HepG2 (cell line): ENCODE measurements around the gene TSC22D2. TPM values are rescaled to one million over a fixed set of nuclear protein-coding genes. Genes with fewer than 3 reads are reported as not detected.
"Not testable (repeated sequence)": the region's sequence is repeated elsewhere in the genome, so short reads cannot be mapped to it uniquely, and the experiment has no call there.

Experiments
- ATAC-seq: fragments of 200-7000 bp; cut with Tn5 transposase; 3 replicates; pipeline ENCODE4 v1.9.1; 2020; ENCODE audit warnings: mild to moderate bottlenecking, moderate library complexity
- BruUV-seq: library from RNA; stranded (reverse); fragments of 400-500 nt; replicated peaks from 2 replicates; lab custom pipeline; 2021; lab: Mats Ljungman, UMichigan
- CTCF ChIA-PET: fragments of 300-600 bp; formaldehyde crosslinking; extraction: SDS; loops from one replicate; lab custom pipeline; 2021; ENCODE audit warnings: low total read pairs, inconsistent platforms, low intra/inter-chr PET ratio; lab: Yijun Ruan, JAX
- POLR2A ChIA-PET: fragments of 350-600 bp; sonication (Branson Sonifier 250); formaldehyde crosslinking; loops from one replicate; lab custom pipeline; 2020; ENCODE audit warnings: antibody characterized with exemption, inconsistent platforms; lab: Yijun Ruan, JAX
- DNase-seq: peaks from one replicate; pipeline ENCODE4 v3.0.0-alpha.2; 2015; ENCODE audit warnings: low spot score
- FAIRE-seq: peaks from 3 replicates; lab custom pipeline; 2011; peaks lifted over from hg19 to GRCh38; lab: Jason Lieb, UNC
- H2AFZ ChIP-seq: one replicate; pipeline ENCODE4 v1.6.1; 2011; ENCODE audit warnings: low read length, inconsistent platforms
- H3K27ac ChIP-seq: fragments of 300-600 bp; 3 replicates; pipeline ENCODE4 v1.8.0; 2011; ENCODE audit warnings: mixed run types, mild to moderate bottlenecking, mixed read lengths, low read length, inconsistent platforms; ENCODE audit not compliant: insufficient read depth; ENCODE audit errors: extremely low read length
- H3K27me3 ChIP-seq, 2 experiments: fragments of 200-600 bp in 1 of 2; 2 replicates in 1 of 2; 3 replicates in 1 of 2; pipeline versions ENCODE4 v1.6.0 to v1.8.0; 2011; ENCODE audit warnings: low read length in 2 of 2, mild to moderate bottlenecking in 2 of 2, moderate library complexity in 2 of 2, inconsistent platforms in 1 of 2; ENCODE audit not compliant: insufficient read depth in 2 of 2, control insufficient read depth in 1 of 2
- H3K36me3 ChIP-seq, 2 experiments: fragments of 200-600 bp in 1 of 2; replicated peaks in 1 of 2; 2 replicates in 1 of 2; 3 replicates in 1 of 2; pipeline versions ENCODE4 v1.5.1 to v1.8.0; 2011; ENCODE audit warnings: low read length in 2 of 2, inconsistent platforms in 1 of 2; ENCODE audit not compliant: insufficient read depth in 2 of 2, control insufficient read depth in 1 of 2
- H3K4me1 ChIP-seq: 2 replicates; pipeline ENCODE4 v1.5.1; 2012; ENCODE audit warnings: low read length, inconsistent platforms; ENCODE audit not compliant: insufficient read depth
- H3K4me2 ChIP-seq: 2 replicates; pipeline ENCODE4 v1.6.0; 2011; ENCODE audit warnings: low read depth, low read length, inconsistent platforms
- H3K4me3 ChIP-seq, 3 experiments: fragments of 200-600 bp in 1 of 3; sonication (generic), shearing (Covaris generic) in 1 of 3; replicated peaks in 1 of 3; 2 replicates each; pipeline ENCODE4 v1.5.1; 2011 to 2016; ENCODE audit warnings: low read length in 3 of 3, inconsistent platforms in 2 of 3, low read depth in 2 of 3, mild to moderate bottlenecking in 2 of 3, control low read depth in 1 of 3, mixed read lengths in 1 of 3; ENCODE audit not compliant: insufficient read depth in 1 of 3
- H3K79me2 ChIP-seq: one replicate; pipeline ENCODE4 v1.6.1; 2011; ENCODE audit warnings: low read length, inconsistent platforms; ENCODE audit not compliant: insufficient read depth
- H3K9ac ChIP-seq: 2 replicates; pipeline ENCODE4 v1.6.0; 2011; ENCODE audit warnings: mild to moderate bottlenecking, low read depth, low read length, inconsistent platforms; ENCODE audit not compliant: insufficient read depth
- H3K9me3 ChIP-seq: 2 replicates; pipeline ENCODE4 v1.5.1; 2012; ENCODE audit warnings: mild to moderate bottlenecking, low read length
- H4K20me1 ChIP-seq: 2 replicates; pipeline ENCODE4 v1.6.0; 2011; ENCODE audit warnings: inconsistent platforms, mild to moderate bottlenecking, low read length, moderate library complexity; ENCODE audit not compliant: insufficient read depth
- ATF1 ChIP-seq: IDR thresholded peaks from 2 replicates; pipeline ENCODE4 v1.6.1; 2016; ENCODE audit warnings: mild to moderate bottlenecking, control low read depth
- BRD4 ChIP-seq: sonication (generic); formaldehyde crosslinking; IDR thresholded peaks from 2 replicates; pipeline ENCODE4 v1.4.0; 2020; ENCODE audit warnings: missing genetic modification reagents
- HNRNPH1 ChIP-seq: fragments of 200-400 bp; formaldehyde crosslinking; optimal IDR thresholded peaks from 2 replicates; pipeline ENCODE3; 2017; ENCODE audit warnings: mild to moderate bottlenecking, low read depth, low read length
- MIXL1 ChIP-seq: IDR thresholded peaks from 2 replicates; pipeline ENCODE4 v1.6.1; 2016
- NCOA5 ChIP-seq: sonication (generic); formaldehyde crosslinking; IDR thresholded peaks from 2 replicates; pipeline ENCODE4 v1.4.0; 2020; ENCODE audit warnings: missing genetic modification reagents
- NFYC ChIP-seq: IDR thresholded peaks from 2 replicates; pipeline ENCODE4 v1.6.1; 2016; ENCODE audit warnings: missing genetic modification reagents, missing compliant biosample characterization
- SETDB1 ChIP-seq: sonication (generic); formaldehyde crosslinking; IDR thresholded peaks from 2 replicates; pipeline ENCODE4 v1.5.1; 2020; ENCODE audit warnings: missing genetic modification reagents, mild to moderate bottlenecking, borderline replicate concordance
- SMAD3 ChIP-seq: sonication (generic); formaldehyde crosslinking; IDR thresholded peaks from 2 replicates; pipeline ENCODE4 v1.4.0; 2020; ENCODE audit warnings: missing genetic modification reagents
- U2AF1 ChIP-seq: fragments of 200-400 bp; formaldehyde crosslinking; optimal IDR thresholded peaks from 2 replicates; pipeline ENCODE3; 2017; ENCODE audit warnings: mild to moderate bottlenecking, low read depth, low read length
- ZNF354B ChIP-seq: sonication (generic); formaldehyde crosslinking; IDR thresholded peaks from 2 replicates; pipeline ENCODE4 v1.8.0; 2022; ENCODE audit warnings: mild to moderate bottlenecking, missing genetic modification reagents
- WGBS: methylation state at CpG from one replicate; pipeline ENCODE4 v1.1.6; 2017; ENCODE audit warnings: low lambda C conversion rate; 5-methylcytosine and 5-hydroxymethylcytosine counted together
- in situ Hi-C: cut with HindIII; loops from 2 replicates; pipeline ENCODE4 v1.10.0; 2017; ENCODE audit warnings: low pct_unique_long_range_greater_than_20kb; ENCODE audit not compliant: extremely low pct_ligation_motif_present
- intact Hi-C: fragments of 100-400 bp; cut with micrococcal nuclease; formaldehyde crosslinking; loops from one replicate; pipeline ENCODE4 v1.10.0; 2022; ENCODE audit not compliant: unreplicated experiment
- polyA plus RNA-seq, 8 experiments: library from polyadenylated mRNA; depleted of rRNA in 3 of 8; stranded (reverse) in 7 of 8; unstranded in 1 of 8; fragments of >200 nt; fragmentation: Illumina TruSeq in 4 of 8; extraction: Trizol in 4 of 8; gene quantifications; 2 replicates each; pipeline versions ENCODE4 v1.2.1 to v1.2.3, GENCODE V29; 2011 to 2016; ENCODE audit warnings: low read depth in 4 of 8, missing spikeins in 1 of 8, mixed read lengths in 1 of 8; ENCODE audit not compliant: insufficient read depth in 1 of 8
- total RNA-seq, 5 experiments: library from RNA; depleted of rRNA; stranded (reverse); fragments of >200 nt; fragmentation: Illumina TruSeq; extraction: Trizol; gene quantifications; 2 replicates each; pipeline ENCODE4 v1.2.3, GENCODE V29; 2016; ENCODE audit warnings: low read depth in 1 of 5
- TF ChIP-seq, protein P1 (sequence below): sonication (generic); formaldehyde crosslinking; IDR thresholded peaks from 2 replicates; pipeline ENCODE4 v1.4.0; 2020; ENCODE audit warnings: missing genetic modification reagents; ENCODE audit errors: not compliant biosample characterization
- TF ChIP-seq, protein P2 (sequence below): sonication (generic); formaldehyde crosslinking; IDR thresholded peaks from 2 replicates; pipeline ENCODE4 v1.4.0; 2020; ENCODE audit warnings: missing genetic modification reagents, borderline replicate concordance
- TF ChIP-seq, protein P3 (sequence below), 2 experiments: IDR thresholded peaks; 2 replicates each; pipeline ENCODE4 v1.6.1; 2011 to 2012; ENCODE audit warnings: low read length in 2 of 2, borderline replicate concordance in 1 of 2, low read depth in 1 of 2, mild to moderate bottlenecking in 1 of 2, moderate library complexity in 1 of 2

The TSC22D2 gene
- total and polyA plus RNA-seq, 2 of the 13 experiments (the other 11 are each of a cell fraction or from before 2014, with no cell fraction given) = 4.6 to 8.2 TPM

DNA sequence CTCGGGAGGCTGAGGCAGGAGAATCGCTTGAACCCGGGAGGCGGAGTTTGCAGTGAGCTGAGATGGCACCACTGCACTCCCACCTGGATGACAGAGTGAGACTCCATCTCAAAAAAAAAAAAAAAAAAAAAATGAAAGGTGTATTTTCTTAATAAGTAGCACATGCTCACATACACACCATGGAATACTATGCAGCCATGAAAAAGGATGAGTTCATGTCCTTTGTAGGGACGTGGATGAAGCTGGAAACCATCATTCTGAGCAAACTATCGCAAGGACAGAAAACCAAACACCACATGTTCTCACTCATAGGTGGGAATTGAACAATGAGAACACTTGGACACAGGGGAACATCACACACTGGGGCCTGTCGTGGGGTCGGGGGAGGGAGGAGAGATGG, 65.1 kb downstream of the TSC22D2 start:
- ATAC-seq, POLR2A ChIA-PET, in situ Hi-C loops, H3K36me3 ChIP-seq, H3K79me2 ChIP-seq, H3K4me2 ChIP-seq, H2AFZ ChIP-seq, H3K9me3 ChIP-seq, H3K27ac ChIP-seq, H3K4me1 ChIP-seq, CTCF ChIA-PET, DNase-seq, H4K20me1 ChIP-seq, BruUV-seq, H3K27me3 ChIP-seq, H3K9ac ChIP-seq, H3K4me3 ChIP-seq, FAIRE-seq, intact Hi-C loops: not testable (repeated sequence)
- 72% methylated on average over 8 of the region's 8 CpGs for WGBS

DNA sequence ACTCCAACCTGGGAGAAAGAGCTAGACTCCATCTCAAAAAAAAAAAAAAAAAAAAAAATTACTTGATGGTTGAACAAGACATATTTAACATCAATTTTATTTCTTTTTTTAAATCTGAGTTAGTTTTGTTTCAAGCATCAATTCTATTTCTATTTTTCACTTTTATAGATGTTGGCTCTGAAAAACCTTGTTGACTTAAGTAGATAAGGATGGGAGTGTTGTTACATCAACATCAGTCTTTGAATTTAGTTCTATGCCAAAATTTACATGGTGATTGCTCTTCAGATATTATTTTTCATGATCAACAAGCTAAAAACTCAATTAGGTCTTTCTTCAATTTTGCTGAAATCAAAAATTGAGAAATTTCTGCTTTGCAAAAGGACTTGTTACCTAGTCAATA, 71.3 kb downstream of the TSC22D2 start:
- no peaks in the 10 kb centered on the region; a peak in 1 of 5 replicates for H3K27me3 ChIP-seq
- no peaks in the 10 kb centered on the region for H3K4me1 ChIP-seq
- ChIA-PET POLR2A (no interaction called here), CTCF (no interaction called here)
- intact Hi-C loops = no loop called here
- no peaks in the 10 kb centered on the region for H3K9me3 ChIP-seq
- no peak for ATAC-seq
- no peaks in the 10 kb centered on the region for H3K36me3 ChIP-seq
- H4K20me1 ChIP-seq = no peaks in the 10 kb centered on the region
- no peak overlapping the region for H3K9ac ChIP-seq
- no peak for FAIRE-seq
- no TSS peak for BruUV-seq
- DNase-seq = no peak
- no peak overlapping the region for H2AFZ ChIP-seq
- no peaks in the 10 kb centered on the region for H3K79me2 ChIP-seq
- in situ Hi-C loops = no loop called here
- no peak overlapping the region for H3K27ac ChIP-seq
- H3K4me3 ChIP-seq = no peak overlapping the region
- no peak overlapping the region for H3K4me2 ChIP-seq
- TF ChIP-seq ZNF354B (CRISPR knock-in tag) = no peak
- TF ChIP-seq SMAD3 = no peak
- no peak for TF ChIP-seq BRD4 (CRISPR knock-in tag)
- TF ChIP-seq NCOA5 (CRISPR knock-in tag) = no peak
- TF ChIP-seq, protein P1, sequence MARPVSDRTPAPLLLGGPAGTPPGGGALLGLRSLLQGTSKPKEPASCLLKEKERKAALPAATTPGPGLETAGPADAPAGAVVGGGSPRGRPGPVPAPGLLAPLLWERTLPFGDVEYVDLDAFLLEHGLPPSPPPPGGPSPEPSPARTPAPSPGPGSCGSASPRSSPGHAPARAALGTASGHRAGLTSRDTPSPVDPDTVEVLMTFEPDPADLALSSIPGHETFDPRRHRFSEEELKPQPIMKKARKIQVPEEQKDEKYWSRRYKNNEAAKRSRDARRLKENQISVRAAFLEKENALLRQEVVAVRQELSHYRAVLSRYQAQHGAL (CRISPR knock-in tag) = no peak
- TF ChIP-seq, protein P2, sequence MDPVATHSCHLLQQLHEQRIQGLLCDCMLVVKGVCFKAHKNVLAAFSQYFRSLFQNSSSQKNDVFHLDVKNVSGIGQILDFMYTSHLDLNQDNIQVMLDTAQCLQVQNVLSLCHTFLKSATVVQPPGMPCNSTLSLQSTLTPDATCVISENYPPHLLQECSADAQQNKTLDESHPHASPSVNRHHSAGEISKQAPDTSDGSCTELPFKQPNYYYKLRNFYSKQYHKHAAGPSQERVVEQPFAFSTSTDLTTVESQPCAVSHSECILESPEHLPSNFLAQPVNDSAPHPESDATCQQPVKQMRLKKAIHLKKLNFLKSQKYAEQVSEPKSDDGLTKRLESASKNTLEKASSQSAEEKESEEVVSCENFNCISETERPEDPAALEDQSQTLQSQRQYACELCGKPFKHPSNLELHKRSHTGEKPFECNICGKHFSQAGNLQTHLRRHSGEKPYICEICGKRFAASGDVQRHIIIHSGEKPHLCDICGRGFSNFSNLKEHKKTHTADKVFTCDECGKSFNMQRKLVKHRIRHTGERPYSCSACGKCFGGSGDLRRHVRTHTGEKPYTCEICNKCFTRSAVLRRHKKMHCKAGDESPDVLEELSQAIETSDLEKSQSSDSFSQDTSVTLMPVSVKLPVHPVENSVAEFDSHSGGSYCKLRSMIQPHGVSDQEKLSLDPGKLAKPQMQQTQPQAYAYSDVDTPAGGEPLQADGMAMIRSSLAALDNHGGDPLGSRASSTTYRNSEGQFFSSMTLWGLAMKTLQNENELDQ (CRISPR knock-in tag) = no peak
- TF ChIP-seq NFYC (CRISPR knock-in tag) = no peak
- TF ChIP-seq ATF1 (CRISPR knock-in tag) = no peak
- no peak for TF ChIP-seq SETDB1 (CRISPR knock-in tag)
- TF ChIP-seq, protein P3, sequence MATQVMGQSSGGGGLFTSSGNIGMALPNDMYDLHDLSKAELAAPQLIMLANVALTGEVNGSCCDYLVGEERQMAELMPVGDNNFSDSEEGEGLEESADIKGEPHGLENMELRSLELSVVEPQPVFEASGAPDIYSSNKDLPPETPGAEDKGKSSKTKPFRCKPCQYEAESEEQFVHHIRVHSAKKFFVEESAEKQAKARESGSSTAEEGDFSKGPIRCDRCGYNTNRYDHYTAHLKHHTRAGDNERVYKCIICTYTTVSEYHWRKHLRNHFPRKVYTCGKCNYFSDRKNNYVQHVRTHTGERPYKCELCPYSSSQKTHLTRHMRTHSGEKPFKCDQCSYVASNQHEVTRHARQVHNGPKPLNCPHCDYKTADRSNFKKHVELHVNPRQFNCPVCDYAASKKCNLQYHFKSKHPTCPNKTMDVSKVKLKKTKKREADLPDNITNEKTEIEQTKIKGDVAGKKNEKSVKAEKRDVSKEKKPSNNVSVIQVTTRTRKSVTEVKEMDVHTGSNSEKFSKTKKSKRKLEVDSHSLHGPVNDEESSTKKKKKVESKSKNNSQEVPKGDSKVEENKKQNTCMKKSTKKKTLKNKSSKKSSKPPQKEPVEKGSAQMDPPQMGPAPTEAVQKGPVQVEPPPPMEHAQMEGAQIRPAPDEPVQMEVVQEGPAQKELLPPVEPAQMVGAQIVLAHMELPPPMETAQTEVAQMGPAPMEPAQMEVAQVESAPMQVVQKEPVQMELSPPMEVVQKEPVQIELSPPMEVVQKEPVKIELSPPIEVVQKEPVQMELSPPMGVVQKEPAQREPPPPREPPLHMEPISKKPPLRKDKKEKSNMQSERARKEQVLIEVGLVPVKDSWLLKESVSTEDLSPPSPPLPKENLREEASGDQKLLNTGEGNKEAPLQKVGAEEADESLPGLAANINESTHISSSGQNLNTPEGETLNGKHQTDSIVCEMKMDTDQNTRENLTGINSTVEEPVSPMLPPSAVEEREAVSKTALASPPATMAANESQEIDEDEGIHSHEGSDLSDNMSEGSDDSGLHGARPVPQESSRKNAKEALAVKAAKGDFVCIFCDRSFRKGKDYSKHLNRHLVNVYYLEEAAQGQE (IDR thresholded peaks at IDR 0.05; ENCODE audit: borderline replicate concordance in 1 of 2, low read depth in 1 of 2, low read length in 2 of 2) = no peak
- no peak for TF ChIP-seq HNRNPH1
- TF ChIP-seq MIXL1 (CRISPR knock-in tag) = no peak
- TF ChIP-seq U2AF1 = no peak
